Activated B cell treated with CpG ODN at 0.5 μM for 24 hours (primary cell): ENCODE measurements around the gene ZMYND8. TPM values are rescaled to one million over a fixed set of nuclear protein-coding genes. Genes with fewer than 3 reads are reported as not detected.
A peak's percentile ranks its signal among the peaks of the same experiment; 100 is the strongest.
"Not testable (repeated sequence)": the region's sequence is repeated elsewhere in the genome, so short reads cannot be mapped to it uniquely, and the experiment has no call there.

Experiments
- ATAC-seq: fragments of 200-7000 bp; cut with Tn5 transposase; one replicate; pipeline ENCODE4 v1.10.0; 2021; ENCODE audit warnings: low read depth, mild to moderate bottlenecking, moderate library complexity
- CTCF ChIA-PET: fragments of 350-600 bp; sonication (Branson Sonifier 250); formaldehyde crosslinking; loops from one replicate; lab custom pipeline; 2021; ENCODE audit warnings: antibody characterized with exemption; lab: Charles Lee
- POLR2A ChIA-PET: fragments of 350-600 bp; sonication (Branson Sonifier 250); formaldehyde crosslinking; loops from one replicate; lab custom pipeline; 2021; ENCODE audit warnings: antibody characterized with exemption; lab: Charles Lee
- DNase-seq: peaks from one replicate; pipeline ENCODE4 v3.0.0; 2022
- H3K27ac Mint-ChIP-seq: one replicate; pipeline ENCODE4 v1.8.0; 2020; ENCODE audit warnings: mixed read lengths
- H3K27me3 Mint-ChIP-seq: one replicate; pipeline ENCODE4 v1.8.0; 2021; ENCODE audit warnings: mixed read lengths
- H3K36me3 Mint-ChIP-seq: one replicate; pipeline ENCODE4 v1.8.0; 2021; ENCODE audit warnings: low read depth, mixed read lengths
- H3K4me1 Mint-ChIP-seq: one replicate; pipeline ENCODE4 v1.8.0; 2021; ENCODE audit warnings: mixed read lengths
- H3K4me3 Mint-ChIP-seq: one replicate; pipeline ENCODE4 v1.8.0; 2020; ENCODE audit warnings: mild to moderate bottlenecking, mixed read lengths
- H3K9me3 Mint-ChIP-seq: one replicate; pipeline ENCODE4 v1.8.0; 2020; ENCODE audit warnings: mixed read lengths
- CTCF ChIP-seq: fragments of 200-600 bp; IDR thresholded peaks from one replicate; pipeline ENCODE4 v1.8.0; 2022; ENCODE audit warnings: antibody characterized with exemption, mild to moderate bottlenecking
- intact Hi-C: fragments of 100-400 bp; cut with micrococcal nuclease; formaldehyde crosslinking; loops from one replicate; pipeline ENCODE4 v1.15.1; 2024
- total RNA-seq: library from RNA; stranded (reverse); gene quantifications from 2 replicates; pipeline ENCODE4 v1.2.3, GENCODE V29; 2022

Gene ZMYND8
- total RNA-seq, 1 donor from 2014 or later = 42.6 TPM

GRCh38 chr20:47267621-47268020, 88.9 kb downstream of the ZMYND8 start:
- ATAC-seq (no peak), DNase-seq (no peak)
- Mint-ChIP-seq H3K27ac (peak overlapping the region; percentile 18), H3K36me3 (peaks cover 44% of the 10 kb centered on the region), H3K4me3 (no peak overlapping the region), H3K27me3 (no peaks in the 10 kb centered on the region), H3K4me1 (peaks cover 48% of the 10 kb centered on the region), H3K9me3 (no peaks in the 10 kb centered on the region)
- intact Hi-C loops = no loop called here
- CTCF ChIA-PET = interaction anchor here (1.3 kb wide), 1 partner anchor 117 kb away, joined by 4 read pairs; no protein-coding TSS in a partner anchor
- no peak for TF ChIP-seq CTCF
- POLR2A ChIA-PET = no interaction called here

GRCh38 chr20:47266847-47267515, 89.5 kb downstream of the ZMYND8 start:
- Mint-ChIP-seq H3K27me3 (no peaks in the 10 kb centered on the region), H3K4me1 (peaks cover 53% of the 10 kb centered on the region), H3K27ac (no peak overlapping the region), H3K36me3 (peaks cover 47% of the 10 kb centered on the region), H3K4me3 (no peak overlapping the region), H3K9me3 (no peaks in the 10 kb centered on the region)
- no peak for ATAC-seq
- no peak for DNase-seq
- POLR2A ChIA-PET = no interaction called here
- CTCF ChIA-PET = no interaction called here
- no peak for TF ChIP-seq CTCF
- intact Hi-C loops = no loop called here

GRCh38 chr20:47265984-47266383, 90.5 kb downstream of the ZMYND8 start:
- CTCF ChIA-PET = interaction anchor here (1.4 kb wide), 1 partner anchor 118 kb away, joined by 4 read pairs; no protein-coding TSS in a partner anchor
- POLR2A ChIA-PET = no interaction called here
- Mint-ChIP-seq H3K27ac (no peak overlapping the region), H3K4me1 (peaks cover 63% of the 10 kb centered on the region), H3K36me3 (peaks cover 51% of the 10 kb centered on the region), H3K27me3 (no peaks in the 10 kb centered on the region), H3K4me3 (no peak overlapping the region), H3K9me3 (no peaks in the 10 kb centered on the region)
- DNase-seq (no peak), ATAC-seq (no peak)
- no peak for TF ChIP-seq CTCF
- intact Hi-C loops = no loop called here

- TF ChIP-seq CTCF = no peak
- Mint-ChIP-seq H3K27me3 (no peaks in the 10 kb centered on the region), H3K4me1 (peaks cover 69% of the 10 kb centered on the region), H3K4me3 (no peak overlapping the region), H3K27ac (no peak overlapping the region), H3K36me3 (peaks cover 55% of the 10 kb centered on the region), H3K9me3 (no peaks in the 10 kb centered on the region)
- ChIA-PET CTCF (interaction anchor here (1.4 kb wide), 1 partner anchor 119 kb away, joined by 4 read pairs; no protein-coding TSS in a partner anchor), POLR2A (no interaction called here)
- no peak for DNase-seq
- intact Hi-C loops = no loop called here
- no peak for ATAC-seq
These were observed 91.3 kb downstream of the ZMYND8 start for GRCh38 chr20:47265214-47265613.

- not testable (repeated sequence) for H3K4me3 Mint-ChIP-seq, ATAC-seq
- H3K36me3 Mint-ChIP-seq = peaks cover 52% of the 10 kb centered on the region
These were observed 92.2 kb downstream of the ZMYND8 start for GRCh38 chr20:47264137-47264769.

More at GRCh38 chr20:47264137-47264769, 92.2 kb downstream of the ZMYND8 start:
- CTCF ChIA-PET = interaction anchor here (0.9 to 4.3 kb wide), 3 partner anchors 9 to 120 kb away, joined by 3 to 62 read pairs (median 21); no protein-coding TSS in a partner anchor
- intact Hi-C loops, H3K27me3 Mint-ChIP-seq, DNase-seq, H3K9me3 Mint-ChIP-seq: not testable (repeated sequence)
- POLR2A ChIA-PET = interaction anchor here (0.6 to 3.2 kb wide), 3 partner anchors 9 to 246 kb away, joined by 3 to 31 read pairs (median 5); partner anchors contain the start of gene NCOA3
- Mint-ChIP-seq H3K4me1 (peaks cover 75% of the 10 kb centered on the region), H3K27ac (peak overlapping the region; percentile 92)
